Transverse colon (tissue), 4 donors: ENCODE measurements around the gene RBM4B. TPM values are rescaled to one million over a fixed set of nuclear protein-coding genes. Genes with fewer than 3 reads are reported as not detected.

Experiments used
- DNase-seq: peaks from one replicate; pipeline ENCODE4 v3.0.0-alpha.2; 2019
- H3K27ac ChIP-seq, 4 donors: fragments of 200-600 bp; sonication (generic); 2 replicates each; pipeline ENCODE4 v1.5.1; 2016 to 2018; ENCODE audit warnings: inconsistent platforms in 4 of 4
- H3K27me3 ChIP-seq: fragments of 200-600 bp; sonication (generic); 2 replicates; pipeline ENCODE4 v1.5.1; 2017; ENCODE audit warnings: inconsistent platforms
- H3K36me3 ChIP-seq, 4 donors: fragments of 200-600 bp; sonication (generic); 2 replicates each; pipeline ENCODE4 v1.5.1; 2017 to 2019; ENCODE audit warnings: inconsistent platforms in 4 of 4
- H3K4me1 ChIP-seq, 4 donors: fragments of 200-600 bp; sonication (generic); 2 replicates each; pipeline ENCODE4 v1.5.1; 2017 to 2020; ENCODE audit warnings: inconsistent platforms in 4 of 4
- H3K4me3 ChIP-seq, 4 donors: fragments of 200-600 bp; sonication (generic); 1 replicate in 1 of 4; 2 replicates in 3 of 4; pipeline versions ENCODE4 v1.5.1 to v1.6.1; 2017 to 2019; ENCODE audit warnings: inconsistent platforms in 4 of 4
- H3K9me3 ChIP-seq, 2 donors: fragments of 200-600 bp; sonication (generic); 2 replicates each; pipeline ENCODE4 v1.5.1; 2017 to 2019; ENCODE audit warnings: inconsistent platforms in 2 of 2
- EP300 ChIP-seq: sonication (generic); formaldehyde crosslinking; IDR thresholded peaks from one replicate; pipeline ENCODE4 v1.6.1; 2017; ENCODE audit warnings: antibody characterized with exemption, low read depth
- POLR2A ChIP-seq: fragments of 450-650 bp; IDR thresholded peaks from one replicate; pipeline ENCODE4 v1.6.1; 2016; ENCODE audit warnings: antibody characterized with exemption, mild to moderate bottlenecking, moderate library complexity
- POLR2AphosphoS5 ChIP-seq, 3 donors: sonication (generic); formaldehyde crosslinking; IDR thresholded peaks; one replicate each; pipeline ENCODE4 v1.6.1; 2016; ENCODE audit warnings: antibody characterized with exemption in 3 of 3
- WGBS, 2 donors: methylation state at CpG; one replicate each; pipeline ENCODE4 v1.1.5; 2018; ENCODE audit warnings: low coverage in 1 of 2; 5-methylcytosine and 5-hydroxymethylcytosine counted together
- in situ Hi-C, 4 donors: fragments of 200-750 bp; cut with MboI; loops; one replicate each; pipeline versions ENCODE4 v1.15.0 to v1.15.1; 2017; ENCODE audit warnings: low sequenced_read_pairs in 3 of 4, low pct_ligation_motif_present in 1 of 4, low pct_unique_long_range_greater_than_20kb in 1 of 4
- intact Hi-C: fragments of 100-400 bp; cut with DNase I; formaldehyde crosslinking; loops from one replicate; pipeline ENCODE4 v1.15.1; 2023; ENCODE audit warnings: low total_unique reads
- total RNA-seq, 4 donors: library from RNA; depleted of rRNA; stranded (reverse); fragments of >200 nt; gene quantifications; one replicate each; pipeline ENCODE4 v1.1.0, GENCODE V29; 2016
- TF ChIP-seq, protein P1 (sequence below), 5 experiments: fragments of 200-600 bp in 3 of 5; fragments of 450-650 bp in 2 of 5; sonication (generic) in 3 of 5; IDR thresholded peaks; 1 replicate in 2 of 5; 2 replicates in 3 of 5; pipeline ENCODE4 v1.5.1; 2016 to 2017; ENCODE audit warnings: antibody characterized with exemption in 5 of 5, inconsistent platforms in 3 of 5, mild to moderate bottlenecking in 2 of 5, moderate library complexity in 1 of 5

RBM4B gene
- total RNA-seq, 4 donors from 2014 or later = 14.2 to 22.1 (median 15.5) TPM

DNA sequence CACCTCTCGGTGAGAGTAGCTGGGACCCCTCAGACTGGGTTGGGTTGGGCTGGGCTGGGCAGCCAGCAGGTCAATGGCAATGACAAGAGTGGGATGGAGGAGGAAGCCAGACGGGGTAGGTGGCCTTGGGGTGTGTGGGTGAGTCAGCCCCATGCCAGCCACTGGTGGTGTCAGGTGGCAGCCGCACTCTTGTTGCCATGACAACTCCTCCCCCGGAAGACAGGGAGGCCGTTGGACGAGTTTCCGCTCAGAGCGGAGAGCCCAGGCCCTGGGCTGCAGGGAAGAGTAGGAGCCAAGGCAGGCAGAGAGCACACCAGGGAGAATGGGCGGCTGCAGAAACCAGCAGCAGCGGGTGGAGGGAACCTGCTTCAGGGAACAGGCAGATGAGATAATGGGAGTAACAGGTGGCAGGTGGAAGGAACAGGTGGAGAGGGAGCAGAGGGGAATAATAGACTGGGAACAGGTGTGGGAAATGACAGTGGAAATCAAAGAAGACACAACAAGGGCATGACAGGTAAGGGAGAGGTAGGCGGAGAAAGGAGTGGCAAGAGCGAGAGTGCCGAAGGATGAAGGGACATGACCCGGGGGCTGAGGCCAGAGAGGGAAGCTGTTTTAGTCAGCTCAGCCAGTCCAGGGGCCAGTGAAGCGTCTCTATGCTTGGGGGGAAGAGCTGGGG lies 42.7 kb upstream of the RBM4B start:
- DNase-seq = peak; percentile 51
- Histone ChIP-seq H3K4me3 (no peak overlapping the region), H3K4me1 (peaks cover 0 to 21% (median 10%) of the 10 kb centered on the region in 4 donors), H3K9me3 (no peaks in the 10 kb centered on the region), H3K27ac (peak overlapping the region in 1 of 4 donors; percentile 36), H3K27me3 (peaks cover 7% of the 10 kb centered on the region), H3K36me3 (no peaks in the 10 kb centered on the region)
- intact Hi-C loops = no loop called here
- 48 to 58% methylated on average over 5 to 15 of the region's 15 CpGs for WGBS, 2 donors
- peak; percentile 11 for TF ChIP-seq POLR2A
- TF ChIP-seq, protein P1, sequence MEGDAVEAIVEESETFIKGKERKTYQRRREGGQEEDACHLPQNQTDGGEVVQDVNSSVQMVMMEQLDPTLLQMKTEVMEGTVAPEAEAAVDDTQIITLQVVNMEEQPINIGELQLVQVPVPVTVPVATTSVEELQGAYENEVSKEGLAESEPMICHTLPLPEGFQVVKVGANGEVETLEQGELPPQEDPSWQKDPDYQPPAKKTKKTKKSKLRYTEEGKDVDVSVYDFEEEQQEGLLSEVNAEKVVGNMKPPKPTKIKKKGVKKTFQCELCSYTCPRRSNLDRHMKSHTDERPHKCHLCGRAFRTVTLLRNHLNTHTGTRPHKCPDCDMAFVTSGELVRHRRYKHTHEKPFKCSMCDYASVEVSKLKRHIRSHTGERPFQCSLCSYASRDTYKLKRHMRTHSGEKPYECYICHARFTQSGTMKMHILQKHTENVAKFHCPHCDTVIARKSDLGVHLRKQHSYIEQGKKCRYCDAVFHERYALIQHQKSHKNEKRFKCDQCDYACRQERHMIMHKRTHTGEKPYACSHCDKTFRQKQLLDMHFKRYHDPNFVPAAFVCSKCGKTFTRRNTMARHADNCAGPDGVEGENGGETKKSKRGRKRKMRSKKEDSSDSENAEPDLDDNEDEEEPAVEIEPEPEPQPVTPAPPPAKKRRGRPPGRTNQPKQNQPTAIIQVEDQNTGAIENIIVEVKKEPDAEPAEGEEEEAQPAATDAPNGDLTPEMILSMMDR (IDR thresholded peaks at IDR 0.05) = no peak
- no peak for TF ChIP-seq EP300
- peak; percentile 39 to 80 (median 46) for TF ChIP-seq POLR2AphosphoS5 (IDR thresholded peaks at IDR 0.05)
- in situ Hi-C loops = loop anchor here in 1 of 4 donors (25.0 kb wide), 1 partner anchor 292 kb away; the partner anchor contains the start of gene SYT12

DNA sequence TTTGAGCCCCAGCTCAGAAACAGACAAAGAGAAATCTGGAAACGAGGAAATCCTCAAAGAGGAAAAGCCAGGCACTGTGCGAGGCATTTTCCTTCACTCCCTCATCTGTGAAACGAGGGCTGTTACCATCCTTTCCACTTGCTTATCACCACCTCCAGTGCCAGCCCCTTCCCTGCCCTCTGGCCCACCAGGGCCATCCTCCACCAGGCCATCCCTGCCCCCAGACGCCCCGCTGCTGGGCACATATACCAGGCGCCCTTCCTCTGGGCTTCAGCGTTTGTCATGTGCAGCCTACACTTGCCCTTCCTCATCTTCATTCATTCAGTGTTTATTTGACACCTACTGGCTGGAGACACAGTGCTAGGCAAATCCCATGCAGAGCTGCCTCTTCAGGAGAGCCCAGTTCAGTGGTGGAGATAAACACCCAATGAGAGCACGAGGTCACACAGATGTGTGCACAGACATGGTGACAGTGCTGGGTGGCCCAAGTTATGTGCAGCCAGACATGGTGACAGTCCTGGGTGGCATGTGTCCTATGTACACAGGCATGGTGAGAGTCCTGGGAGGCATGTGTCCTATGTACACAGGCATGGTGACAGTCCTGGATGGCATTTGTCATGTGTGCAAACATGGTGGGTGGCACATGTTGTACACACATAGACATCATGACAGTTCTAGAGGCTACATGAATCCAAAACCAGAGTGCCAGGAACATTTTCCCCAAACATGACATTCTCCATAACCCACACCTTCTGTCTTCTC lies 41.6 kb upstream of the RBM4B start:
- 70% methylated on average over 8 of the region's 8 CpGs; no CpG with 5 or more reads in 1 of the 2 donors for WGBS, 2 donors
- no peak for DNase-seq
- TF ChIP-seq, protein P1 (IDR thresholded peaks at IDR 0.05) = no peak
- TF ChIP-seq POLR2AphosphoS5 (IDR thresholded peaks at IDR 0.05) (no peak), EP300 (no peak), POLR2A (no peak)
- Histone ChIP-seq H3K36me3 (no peaks in the 10 kb centered on the region), H3K27ac (peak overlapping the region in 1 of 4 donors; percentile 36), H3K4me3 (no peak overlapping the region), H3K4me1 (peaks cover 0 to 21% (median 10%) of the 10 kb centered on the region in 4 donors), H3K9me3 (no peaks in the 10 kb centered on the region), H3K27me3 (no peaks in the 10 kb centered on the region)
- intact Hi-C loops (no loop called here), in situ Hi-C loops (loop anchor here in 1 of 4 donors (25.0 kb wide), 1 partner anchor 293 kb away; the partner anchor contains the start of gene SYT12)

DNA sequence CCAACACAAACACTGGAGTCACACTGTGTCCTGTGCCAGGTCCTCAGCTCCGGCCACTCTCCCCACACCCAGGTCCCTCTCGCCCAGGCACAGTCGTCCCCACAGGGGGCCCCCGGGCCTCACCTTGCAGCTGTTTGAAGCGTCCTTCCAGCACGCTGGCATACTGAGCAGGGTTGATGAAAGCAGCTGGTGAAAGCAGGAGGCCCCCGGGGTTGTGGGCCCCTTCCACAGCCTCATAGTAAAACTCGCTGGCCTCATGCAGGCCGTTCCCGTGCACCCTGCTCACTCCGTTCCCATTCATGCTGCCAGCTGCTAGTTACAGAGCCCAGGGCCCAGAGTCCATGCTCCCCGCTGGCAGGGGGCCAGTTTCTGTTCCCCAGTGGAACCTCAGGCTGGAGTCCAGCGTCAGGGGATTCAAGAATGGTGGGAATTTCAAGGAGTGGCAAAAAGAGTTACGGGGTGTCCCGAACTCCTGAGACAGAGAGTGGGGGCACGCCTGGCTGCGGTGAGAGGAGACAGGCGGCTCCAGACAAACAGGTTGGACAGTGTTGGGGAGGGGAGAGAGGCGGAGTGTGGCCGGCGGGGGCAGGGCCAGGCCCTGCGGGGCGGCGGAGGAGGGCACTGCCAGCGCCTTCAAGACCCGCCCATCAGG lies 40.8 kb upstream of the RBM4B start:
- Histone ChIP-seq H3K36me3 (no peaks in the 10 kb centered on the region), H3K27me3 (no peaks in the 10 kb centered on the region), H3K27ac (no peak overlapping the region), H3K9me3 (no peaks in the 10 kb centered on the region), H3K4me3 (peak overlapping the region in 2 of 4 donors; percentile 15 to 16), H3K4me1 (peaks cover 0 to 21% (median 10%) of the 10 kb centered on the region in 4 donors)
- DNase-seq = peak; percentile 54
- WGBS, 2 donors = 33 to 46% methylated on average over 5 to 26 of the region's 26 CpGs
- intact Hi-C loops = no loop called here
- TF ChIP-seq POLR2A = no peak
- TF ChIP-seq, protein P1 (IDR thresholded peaks at IDR 0.05) = peak in 4 of 5 experiments; percentile 24 to 52 (median 45)
- in situ Hi-C loops = loop anchor here in 1 of 4 donors (25.0 kb wide), 1 partner anchor 294 kb away; the partner anchor contains the start of gene SYT12

DNA sequence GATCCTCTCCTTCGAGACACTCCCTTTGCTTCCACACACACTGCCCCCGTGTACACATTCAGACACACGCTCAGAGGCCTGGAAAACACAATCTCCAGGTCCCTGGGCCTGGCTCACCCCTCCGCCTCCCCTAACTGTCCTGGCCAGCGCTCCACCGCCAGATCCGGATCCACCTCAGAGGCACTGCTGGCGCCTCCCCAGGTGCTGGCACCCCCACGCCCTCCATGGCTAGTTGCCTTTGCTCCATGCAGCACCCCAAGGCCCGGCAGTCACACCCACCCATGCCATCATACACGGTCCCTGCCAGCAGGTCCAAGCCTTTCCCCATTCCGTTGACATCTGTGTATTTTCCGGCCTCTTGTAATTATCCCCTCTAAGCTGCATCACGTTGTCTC lies 40.2 kb upstream of the RBM4B start:
- no peak for TF ChIP-seq POLR2AphosphoS5 (IDR thresholded peaks at IDR 0.05)
- TF ChIP-seq, protein P1 (IDR thresholded peaks at IDR 0.05) = no peak
- no peak for TF ChIP-seq POLR2A
- no peak for TF ChIP-seq EP300
- H3K4me3 ChIP-seq = no peak overlapping the region
- H3K9me3 ChIP-seq = no peaks in the 10 kb centered on the region
- no peaks in the 10 kb centered on the region for H3K36me3 ChIP-seq
- in situ Hi-C loops (loop anchor here in 1 of 4 donors (25.0 kb wide), 1 partner anchor 294 kb away; the partner anchor contains the start of gene SYT12), intact Hi-C loops (no loop called here)
- H3K27ac ChIP-seq = no peak overlapping the region
- H3K4me1 ChIP-seq = peaks cover 0 to 21% (median 10%) of the 10 kb centered on the region in 4 donors
- no peak for DNase-seq
- no peaks in the 10 kb centered on the region for H3K27me3 ChIP-seq
- 75 to 77% methylated on average over 7 to 14 of the region's 14 CpGs for WGBS, 2 donors
